Neural progenitor cell (in vitro differentiated cells): ENCODE measurements around the gene FOXK1. TPM values are rescaled to one million over a fixed set of nuclear protein-coding genes. Genes with fewer than 3 reads are reported as not detected.

Experiments used
- DNase-seq: peaks from one replicate; pipeline ENCODE4 v3.0.0-alpha.2; 2016; ENCODE audit warnings: low spot score
- H2AFZ ChIP-seq: fragments of 200-600 bp; sonication (generic); replicated peaks from 2 replicates; pipeline ENCODE4 v1.6.1; 2016; ENCODE audit warnings: antibody characterized with exemption
- H3F3A ChIP-seq: fragments of 200-600 bp; sonication (generic); 2 replicates; pipeline ENCODE4 v1.6.1; 2016; ENCODE audit warnings: antibody characterized with exemption, low read depth
- H3K27ac ChIP-seq: fragments of 200-600 bp; sonication (generic); 2 replicates; pipeline ENCODE4 v1.5.1; 2016; ENCODE audit warnings: mild to moderate bottlenecking
- H3K27me3 ChIP-seq: fragments of 200-600 bp; sonication (generic); 2 replicates; pipeline ENCODE4 v1.6.1; 2016; ENCODE audit warnings: mild to moderate bottlenecking, moderate library complexity
- H3K36me3 ChIP-seq: fragments of 200-600 bp; sonication (generic); 2 replicates; pipeline ENCODE4 v1.5.1; 2016
- H3K4me1 ChIP-seq: fragments of 200-600 bp; sonication (generic); 2 replicates; pipeline ENCODE4 v1.6.1; 2016; ENCODE audit warnings: mixed run types
- H3K4me2 ChIP-seq: fragments of 200-600 bp; sonication (generic); 2 replicates; pipeline ENCODE4 v1.6.1; 2016
- H3K4me3 ChIP-seq: fragments of 200-600 bp; sonication (generic); 2 replicates; pipeline ENCODE4 v1.5.1; 2016
- H3K79me2 ChIP-seq: fragments of 200-600 bp; sonication (generic); 2 replicates; pipeline ENCODE4 v1.6.1; 2016; ENCODE audit warnings: low read depth
- H3K9ac ChIP-seq: fragments of 200-600 bp; sonication (generic); 2 replicates; pipeline ENCODE4 v1.6.1; 2016
- H3K9me3 ChIP-seq: fragments of 200-600 bp; sonication (generic); 2 replicates; pipeline ENCODE4 v1.5.1; 2016; ENCODE audit warnings: low read depth
- H4K20me1 ChIP-seq: fragments of 200-600 bp; sonication (generic); 2 replicates; pipeline ENCODE4 v1.6.1; 2016; ENCODE audit warnings: low read depth
- H3K27ac Mint-ChIP-seq: 3 replicates; pipeline ENCODE4 v1.8.0; 2021; ENCODE audit warnings: mixed read lengths
- H3K27me3 Mint-ChIP-seq: 2 replicates; pipeline ENCODE4 v1.8.0; 2022; ENCODE audit warnings: low read depth, mild to moderate bottlenecking, inconsistent platforms, moderate library complexity, mixed read lengths; ENCODE audit not compliant: insufficient read depth
- H3K36me3 Mint-ChIP-seq: 3 replicates; pipeline ENCODE4 v1.8.0; 2021; ENCODE audit warnings: mixed read lengths
- H3K4me1 Mint-ChIP-seq: 3 replicates; pipeline ENCODE4 v1.8.0; 2021; ENCODE audit warnings: mixed read lengths
- H3K4me3 Mint-ChIP-seq: 3 replicates; pipeline ENCODE4 v1.8.0; 2021; ENCODE audit warnings: mild to moderate bottlenecking, moderate library complexity, mixed read lengths
- H3K9me3 Mint-ChIP-seq: 3 replicates; pipeline ENCODE4 v1.8.0; 2020; ENCODE audit warnings: mixed read lengths
- EZH2 ChIP-seq: fragments of 200-600 bp; sonication (generic); IDR thresholded peaks from 2 replicates; pipeline ENCODE4 v1.6.1; 2017; ENCODE audit warnings: antibody characterized with exemption, mild to moderate bottlenecking, moderate library complexity
- EZH2phosphoT487 ChIP-seq: fragments of 200-600 bp; sonication (generic); IDR thresholded peaks from 2 replicates; pipeline ENCODE4 v1.6.1; 2017; ENCODE audit warnings: antibody characterized with exemption
- microRNA-seq: library from miRNA; unstranded; fragments of <30 nt; microRNA quantifications from one replicate; pipeline ENCODE4, GENCODE V29; 2016
- small RNA-seq: library from RNA; depleted of rRNA; stranded (forward); fragments of <200 nt; gene quantifications from one replicate; pipeline ENCODE3, GENCODE V24; 2015
- total RNA-seq: library from RNA; depleted of rRNA; stranded (reverse); fragments of >200 nt; gene quantifications from 2 replicates; pipeline ENCODE4 v1.2.3, GENCODE V29; 2015; ENCODE audit warnings: low replicate concordance
- TF ChIP-seq, protein P1 (sequence below): fragments of 200-600 bp; sonication (generic); IDR thresholded peaks from 2 replicates; pipeline ENCODE4 v1.5.1; 2017; ENCODE audit warnings: antibody characterized with exemption, mild to moderate bottlenecking

The FOXK1 gene
- total RNA-seq, 1 donor from 2014 or later = 11.1 TPM

DNA sequence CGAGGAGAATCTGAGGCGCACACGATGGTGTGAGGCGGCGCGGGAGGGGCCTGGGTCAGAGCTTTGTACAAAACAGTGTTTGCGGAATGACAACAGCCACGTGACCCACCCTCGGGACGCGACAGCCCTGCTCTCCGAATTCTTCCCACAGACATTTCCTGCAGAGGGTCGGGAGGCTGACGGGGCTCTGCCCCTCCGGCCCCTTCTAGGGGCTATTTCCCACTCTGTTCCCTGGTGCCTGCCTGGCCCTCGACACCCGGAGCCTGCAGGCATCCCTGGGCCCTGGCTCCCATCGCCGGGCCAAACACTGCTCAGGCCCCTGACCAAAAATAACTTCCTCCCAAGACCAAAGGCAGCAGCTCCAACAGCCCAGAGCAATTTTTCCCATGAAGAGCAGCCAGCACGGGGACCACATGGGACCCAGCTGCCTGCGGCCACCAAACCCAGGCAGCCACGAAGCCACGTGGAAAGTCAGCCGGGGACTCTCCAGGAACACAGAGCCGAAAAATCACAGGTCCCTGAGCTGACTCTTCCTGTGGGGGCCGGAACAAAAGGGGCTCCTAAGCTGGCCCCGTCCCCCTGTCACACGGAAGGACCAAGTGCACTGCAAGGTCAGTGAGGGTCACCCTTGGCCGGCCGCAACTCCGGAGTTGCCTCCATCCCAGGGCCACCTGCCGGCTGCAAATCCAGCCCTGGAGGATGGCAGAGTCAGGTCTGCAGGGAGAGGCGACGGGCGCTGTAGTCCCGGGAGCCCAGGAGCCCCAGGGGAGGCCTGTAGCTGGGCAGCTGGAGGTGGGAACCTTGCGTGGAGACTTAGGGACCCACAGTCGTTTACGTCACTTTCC, 137.7 kb downstream of the FOXK1 start:
- Histone ChIP-seq H3F3A (no peaks in the 10 kb centered on the region), H3K9me3 (no peaks in the 10 kb centered on the region), H3K27me3 (no peaks in the 10 kb centered on the region), H3K4me1 (no peaks in the 10 kb centered on the region), H3K9ac (no peak overlapping the region), H3K79me2 (no peaks in the 10 kb centered on the region), H2AFZ (no peak overlapping the region), H3K4me2 (no peak overlapping the region), H3K4me3 (no peak overlapping the region), H4K20me1 (no peaks in the 10 kb centered on the region), H3K36me3 (no peaks in the 10 kb centered on the region), H3K27ac (no peak overlapping the region)
- H3K27me3 Mint-ChIP-seq = peaks cover 5% of the 10 kb centered on the region
- H3K4me1 Mint-ChIP-seq = peaks cover 3% of the 10 kb centered on the region
- peak overlapping the region; percentile 81 for H3K27ac Mint-ChIP-seq
- no peaks in the 10 kb centered on the region for H3K9me3 Mint-ChIP-seq
- H3K4me3 Mint-ChIP-seq = no peak overlapping the region
- TF ChIP-seq EZH2 (no peak), EZH2phosphoT487 (no peak)
- TF ChIP-seq, protein P1, sequence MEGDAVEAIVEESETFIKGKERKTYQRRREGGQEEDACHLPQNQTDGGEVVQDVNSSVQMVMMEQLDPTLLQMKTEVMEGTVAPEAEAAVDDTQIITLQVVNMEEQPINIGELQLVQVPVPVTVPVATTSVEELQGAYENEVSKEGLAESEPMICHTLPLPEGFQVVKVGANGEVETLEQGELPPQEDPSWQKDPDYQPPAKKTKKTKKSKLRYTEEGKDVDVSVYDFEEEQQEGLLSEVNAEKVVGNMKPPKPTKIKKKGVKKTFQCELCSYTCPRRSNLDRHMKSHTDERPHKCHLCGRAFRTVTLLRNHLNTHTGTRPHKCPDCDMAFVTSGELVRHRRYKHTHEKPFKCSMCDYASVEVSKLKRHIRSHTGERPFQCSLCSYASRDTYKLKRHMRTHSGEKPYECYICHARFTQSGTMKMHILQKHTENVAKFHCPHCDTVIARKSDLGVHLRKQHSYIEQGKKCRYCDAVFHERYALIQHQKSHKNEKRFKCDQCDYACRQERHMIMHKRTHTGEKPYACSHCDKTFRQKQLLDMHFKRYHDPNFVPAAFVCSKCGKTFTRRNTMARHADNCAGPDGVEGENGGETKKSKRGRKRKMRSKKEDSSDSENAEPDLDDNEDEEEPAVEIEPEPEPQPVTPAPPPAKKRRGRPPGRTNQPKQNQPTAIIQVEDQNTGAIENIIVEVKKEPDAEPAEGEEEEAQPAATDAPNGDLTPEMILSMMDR = no peak
- H3K36me3 Mint-ChIP-seq = no peaks in the 10 kb centered on the region
- DNase-seq = no peak

- H3K36me3 Mint-ChIP-seq = no peaks in the 10 kb centered on the region
- no peak for TF ChIP-seq EZH2phosphoT487
- TF ChIP-seq EZH2 = no peak
- TF ChIP-seq, protein P1 = no peak
- no peak overlapping the region for H3K27ac Mint-ChIP-seq
- Histone ChIP-seq H3K36me3 (no peaks in the 10 kb centered on the region), H3K4me2 (no peak overlapping the region), H4K20me1 (no peaks in the 10 kb centered on the region), H3K4me3 (no peak overlapping the region), H3K27me3 (no peaks in the 10 kb centered on the region), H3K9ac (no peak overlapping the region), H3F3A (no peaks in the 10 kb centered on the region), H3K79me2 (no peaks in the 10 kb centered on the region), H3K4me1 (no peaks in the 10 kb centered on the region), H2AFZ (no peak overlapping the region), H3K27ac (no peak overlapping the region), H3K9me3 (no peaks in the 10 kb centered on the region)
- H3K9me3 Mint-ChIP-seq = no peaks in the 10 kb centered on the region
- peaks cover 3% of the 10 kb centered on the region for H3K4me1 Mint-ChIP-seq
- no peak overlapping the region for H3K4me3 Mint-ChIP-seq
- DNase-seq = no peak
- peaks cover 2% of the 10 kb centered on the region for H3K27me3 Mint-ChIP-seq
These were observed 138.4 kb downstream of the FOXK1 start for GRCh38 chr7:4820405-4820966.

Small RNA genes within 50 kb of the gene (microRNA-seq; reads per million reads assigned to microRNA genes)
- not detected for gene MIR4656

Small RNA genes within 50 kb of the gene (small RNA-seq; reads per million reads assigned to genes)
- gene MIR4656 = not detected
- not detected for gene RF00019

Other genes with a start within 250 kb of the FOXK1 start
- gene AP5Z1, start 93.3 kb downstream of the FOXK1 start, total RNA-seq = 8.3 and 21.8 TPM in 2 replicates
- 0.06 TPM in 1 of 2 replicates, not detected in the other for gene PAPOLB, start 179.7 kb downstream of the FOXK1 start, total RNA-seq
- gene RADIL, start 201.4 kb downstream of the FOXK1 start, total RNA-seq = 3.1 and 5.8 TPM in 2 replicates